HT-29 (cell line): ENCODE data around the gene ACTL9. TPM values are rescaled to one million over a fixed set of nuclear protein-coding genes. Genes with fewer than 3 reads are reported as not detected.
A peak's percentile ranks its signal among the peaks of the same experiment; 100 is the strongest.

Experiments
- DNase-seq: peaks from one replicate; pipeline ENCODE4 v3.0.0-alpha.2; 2015; ENCODE audit warnings: low spot score
- total RNA-seq: library from RNA; depleted of rRNA; stranded (reverse); fragments of >200 nt; shearing (Covaris generic); gene quantifications from 2 replicates; pipeline ENCODE4 v1.2.3, GENCODE V29; 2014

Gene ACTL9
- total RNA-seq, 1 experiment from 2014 or later: not detected

DNA sequence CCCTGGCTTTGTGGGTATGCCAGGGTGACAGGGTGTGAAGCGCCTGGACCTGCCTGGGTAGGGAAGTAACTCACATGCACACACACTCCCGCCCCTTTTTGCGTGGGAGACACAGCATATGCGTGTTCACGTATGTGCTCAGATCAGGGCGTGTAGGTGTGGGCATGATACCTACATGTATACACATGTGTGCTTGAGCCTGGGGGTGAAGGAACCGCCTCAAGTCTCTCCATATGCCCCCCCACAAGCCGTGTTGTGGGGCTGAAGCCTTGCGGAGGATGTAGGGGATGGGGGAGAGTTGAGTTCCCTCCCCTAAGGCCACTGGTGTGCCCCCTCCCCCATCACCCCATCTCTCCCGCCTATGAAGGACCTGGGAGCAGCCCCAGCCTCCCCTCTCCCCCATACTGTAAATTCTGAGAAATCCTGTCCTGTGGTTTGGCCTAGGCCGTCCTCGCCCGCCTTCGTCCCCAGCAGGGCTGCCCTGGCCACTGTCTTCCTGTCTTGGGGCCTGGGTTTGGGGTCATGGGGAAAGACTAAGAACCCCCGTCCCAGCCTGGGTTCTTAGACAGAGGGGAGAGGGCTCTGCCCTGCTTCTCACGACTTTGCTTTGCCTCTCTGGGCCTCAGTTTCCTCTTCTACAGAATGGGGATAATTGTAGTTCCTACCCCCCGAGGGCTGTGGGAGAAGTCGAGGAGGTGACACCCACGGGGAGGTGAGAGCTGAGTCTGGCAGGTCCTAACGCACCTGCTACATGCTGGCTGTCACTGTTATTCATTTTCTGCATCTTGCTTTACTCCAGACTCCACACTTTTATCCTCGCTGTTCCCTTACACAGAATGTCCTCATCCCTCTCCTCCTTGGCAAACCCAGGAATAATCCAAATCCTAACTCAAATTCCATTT is 14.3 kb downstream of the ACTL9 start:
- no peak for DNase-seq

DNA sequence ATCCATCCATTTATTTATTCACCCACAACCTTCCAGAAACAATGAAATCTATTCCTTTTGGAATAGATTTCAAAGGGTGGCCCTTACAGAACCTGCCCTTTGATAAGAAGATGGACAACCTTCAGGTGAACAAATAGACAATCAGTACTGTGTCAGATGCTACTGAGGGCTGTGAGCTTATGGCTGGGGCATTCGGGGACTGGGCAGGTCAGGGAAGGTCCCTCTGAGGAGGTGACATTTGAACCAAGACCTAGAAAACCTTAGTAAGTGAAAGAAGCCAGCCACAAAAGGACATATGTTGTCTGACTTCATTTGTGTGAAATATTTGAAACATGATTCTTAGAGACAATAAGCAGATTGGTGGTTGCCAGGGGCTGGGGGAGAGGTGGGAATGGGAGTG is 15.7 kb downstream of the ACTL9 start:
- no peak for DNase-seq

DNA sequence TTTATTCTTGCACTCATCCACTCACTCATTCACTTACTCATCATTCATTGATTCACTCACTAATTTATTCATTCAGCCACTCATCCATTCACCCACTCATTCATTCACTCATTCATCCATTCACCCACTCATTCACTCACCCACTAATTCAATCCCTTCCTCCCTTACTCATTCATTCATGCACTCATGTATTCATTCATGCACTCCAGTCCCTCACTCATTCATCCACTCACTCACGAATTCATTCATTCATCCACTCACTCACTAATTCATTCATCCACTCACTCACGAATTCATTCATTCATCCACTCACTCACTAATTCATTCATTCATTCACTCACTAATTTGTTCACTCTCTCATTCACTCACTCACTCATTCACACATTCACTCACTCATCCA is 16.1 kb downstream of the ACTL9 start:
- no peak for DNase-seq

DNA sequence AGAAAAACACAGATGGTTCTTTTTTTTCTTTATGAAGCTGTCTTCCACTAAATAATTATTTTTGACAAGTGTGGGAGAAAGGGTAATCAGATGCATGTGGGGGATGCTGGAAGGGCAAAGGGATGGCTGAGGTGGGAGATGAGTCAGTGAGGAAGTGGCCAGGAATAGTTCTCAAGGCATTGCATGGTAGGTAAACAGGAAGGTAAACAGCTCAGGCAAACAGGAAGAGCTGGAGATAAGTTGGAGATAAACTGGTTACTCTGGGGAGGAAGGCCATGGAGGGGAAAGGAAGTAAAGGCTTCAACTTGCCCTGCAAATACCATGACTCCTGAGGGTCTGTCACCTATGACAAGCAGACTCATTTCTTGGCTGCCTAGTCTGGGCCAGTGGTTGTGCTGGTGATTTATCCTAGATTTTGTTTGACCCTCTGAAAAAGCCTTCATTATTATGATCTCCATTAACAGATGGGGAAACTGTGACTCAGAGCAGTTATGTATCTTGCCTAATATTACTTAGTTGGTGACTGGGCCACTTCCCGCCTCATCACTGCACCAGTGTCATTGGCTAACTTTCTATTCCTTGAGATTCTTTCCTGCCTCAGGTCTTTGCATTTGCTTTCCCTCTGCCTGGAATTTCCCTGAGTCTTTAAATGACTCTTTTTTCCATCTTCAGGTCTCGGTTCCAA is 17.1 kb downstream of the ACTL9 start:
- peak; percentile 1 for DNase-seq

DNA sequence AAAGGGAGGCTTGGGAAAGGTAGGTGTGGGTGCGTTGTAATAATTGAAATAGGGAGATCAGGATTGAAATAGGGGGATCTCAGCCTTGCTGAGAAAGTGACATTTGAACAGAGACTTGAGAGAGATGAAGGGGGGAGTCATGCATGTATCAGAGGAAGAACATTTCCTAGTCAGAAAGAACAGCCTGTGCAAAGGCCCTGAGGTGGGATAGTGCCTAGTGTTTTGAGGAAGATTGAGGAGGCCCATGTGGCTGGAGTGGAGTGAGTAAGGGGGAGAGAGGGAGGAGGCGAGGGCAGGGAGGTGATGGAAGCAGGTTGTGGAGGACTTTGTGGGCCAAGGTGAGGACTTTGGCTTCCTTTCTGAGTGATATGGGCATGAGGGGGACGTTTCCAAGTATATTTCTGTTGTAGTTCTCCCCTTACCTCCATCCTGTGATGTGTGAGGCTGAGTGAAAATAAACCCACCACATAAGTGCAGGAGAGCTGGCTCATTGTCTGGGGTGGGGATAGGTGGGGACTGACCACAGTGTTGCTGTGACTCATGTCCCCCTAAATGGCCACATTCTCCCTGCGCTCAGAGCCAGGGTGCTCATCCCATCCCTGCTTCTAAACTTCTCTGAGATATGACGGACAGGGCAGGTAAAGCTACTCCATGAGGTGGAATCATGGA is 17.8 kb downstream of the ACTL9 start:
- DNase-seq: no peak

DNA sequence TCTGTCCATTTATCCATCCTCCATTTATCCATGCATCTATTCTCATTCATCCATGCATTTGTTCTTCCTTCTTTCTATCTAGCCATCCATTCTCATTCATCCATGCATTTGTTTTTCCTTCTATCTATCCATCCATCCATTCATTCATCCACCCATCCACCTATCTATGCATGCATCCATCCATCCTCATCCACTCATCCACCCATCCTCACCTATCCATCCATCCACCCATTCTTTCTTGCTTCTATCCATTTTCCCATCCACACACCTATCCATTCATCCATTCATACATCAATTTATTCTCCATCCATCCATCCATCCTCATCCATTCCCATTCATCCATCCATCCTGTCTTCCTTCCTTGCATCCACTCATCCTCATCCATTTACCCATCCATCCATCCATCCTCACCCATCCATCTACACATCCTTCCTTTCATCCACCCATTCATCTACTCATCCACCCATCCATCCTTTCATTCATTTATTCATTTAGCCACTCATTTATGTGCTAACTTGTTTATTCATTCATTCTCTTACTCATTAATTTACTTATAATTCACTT is 20.3 kb downstream of the ACTL9 start:
- no peak for DNase-seq

DNA sequence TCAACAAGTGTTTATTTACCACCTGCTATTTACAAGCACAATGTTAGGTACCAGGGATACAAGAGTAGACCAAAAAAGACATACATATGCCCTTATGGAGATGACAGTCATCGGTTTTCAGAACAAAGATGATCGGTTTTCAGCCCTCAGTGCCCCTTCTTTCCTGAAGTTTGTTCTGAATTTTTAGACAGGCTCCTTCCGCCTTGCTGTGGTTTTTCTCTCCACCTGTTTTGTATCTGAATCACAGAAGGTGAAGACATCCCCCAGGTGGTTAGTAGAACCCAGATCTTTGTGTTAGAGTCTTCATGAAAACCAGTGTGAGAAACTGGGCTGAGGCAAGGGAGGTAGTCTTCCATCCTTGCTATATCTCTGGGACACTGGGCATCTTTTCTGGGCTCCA is 23.5 kb downstream of the ACTL9 start:
- DNase-seq: no peak

DNA sequence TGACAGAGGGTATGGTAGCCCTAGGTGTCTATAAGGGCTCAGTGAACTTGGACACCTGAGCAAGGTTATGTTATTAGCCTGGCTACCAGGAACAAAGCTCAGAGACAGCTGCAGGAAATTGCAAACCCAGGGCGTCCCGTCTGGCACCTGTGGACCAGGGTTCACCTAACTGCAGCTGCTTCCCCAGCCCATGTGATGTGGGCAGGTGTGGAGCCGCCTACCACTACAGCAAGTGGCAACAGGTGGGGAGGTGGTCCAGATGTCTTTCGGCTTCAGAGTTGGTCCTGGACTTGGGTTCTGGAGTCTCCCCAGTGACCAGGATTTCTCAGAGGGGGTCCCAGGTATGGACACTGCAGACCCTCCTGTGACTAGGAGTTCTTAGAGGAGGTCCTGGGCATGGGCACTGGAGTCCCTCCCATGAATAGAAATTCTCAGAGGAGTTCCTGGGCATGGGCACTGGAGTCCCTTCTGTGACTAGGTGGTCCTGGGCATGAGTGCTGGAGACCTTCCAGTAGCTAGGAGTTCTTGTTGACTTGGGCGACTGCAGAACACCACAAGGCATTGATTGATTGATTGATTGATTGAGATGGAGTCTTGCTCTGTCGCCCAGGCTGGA is 25.2 kb downstream of the ACTL9 start:
- DNase-seq: no peak

DNA sequence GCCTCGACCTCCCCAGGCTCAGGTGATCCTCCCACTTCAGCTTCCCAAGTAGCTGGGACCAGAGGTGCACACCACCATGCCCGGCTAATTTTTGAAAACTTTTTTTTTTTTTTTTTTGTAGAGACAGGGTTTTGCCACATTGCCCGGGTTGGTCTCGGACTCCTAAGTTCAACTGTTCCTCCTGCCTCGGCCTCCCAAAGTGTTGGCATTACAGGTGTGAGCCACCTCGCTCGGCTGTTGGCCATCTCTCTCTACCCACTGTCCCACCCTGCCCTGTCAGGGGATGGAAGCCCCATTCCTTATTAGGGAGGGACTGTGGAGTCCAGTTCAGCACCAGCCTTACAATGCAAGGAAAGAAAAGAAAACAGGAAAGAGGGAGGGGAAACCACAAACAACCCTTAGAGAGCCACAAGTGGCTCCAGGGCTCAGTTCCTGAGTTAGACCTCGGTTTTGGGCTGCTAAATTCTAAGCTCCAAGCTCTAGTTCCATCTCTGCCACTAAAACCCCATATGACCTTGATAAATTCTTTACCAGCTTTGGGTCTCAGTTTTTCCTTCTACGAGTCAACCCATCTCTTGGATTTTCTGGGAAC is 31.7 kb downstream of the ACTL9 start:
- no peak for DNase-seq

DNA sequence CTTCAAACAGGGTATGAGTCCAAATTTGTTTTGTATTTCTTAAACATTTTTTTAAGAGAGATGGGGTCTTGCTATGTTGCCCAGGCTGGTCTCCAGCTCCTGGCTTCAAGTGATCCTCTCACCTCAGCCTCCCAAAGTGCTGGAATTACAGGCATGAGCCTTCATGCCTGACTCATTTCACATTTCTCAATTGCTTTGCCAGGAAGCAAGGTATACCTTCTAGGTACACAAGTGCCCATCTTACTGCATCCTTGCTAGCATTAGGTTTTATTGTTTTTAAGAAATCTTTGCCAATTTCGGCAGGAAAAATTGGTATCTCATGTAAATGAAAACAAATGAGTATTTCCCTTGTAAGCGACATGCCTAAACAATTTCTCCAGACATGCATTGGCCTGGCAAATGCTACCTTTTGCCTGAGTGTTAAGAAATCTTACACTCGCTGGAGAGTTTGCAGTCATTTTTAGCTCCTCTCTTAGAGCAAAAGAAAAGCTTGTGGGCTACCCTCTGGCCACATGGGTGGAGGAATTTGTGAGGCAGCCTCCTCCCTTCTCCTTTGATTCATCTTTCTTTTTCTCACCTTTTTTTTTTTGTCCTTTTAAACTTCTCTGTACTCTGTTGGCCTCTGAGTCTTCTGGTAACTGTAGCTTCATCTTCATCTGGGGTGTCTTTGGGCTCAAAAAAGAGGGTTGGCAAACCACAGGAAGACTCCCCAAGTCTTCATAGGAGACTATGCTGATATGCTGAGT is 33.0 kb downstream of the ACTL9 start:
- DNase-seq: no peak

DNA sequence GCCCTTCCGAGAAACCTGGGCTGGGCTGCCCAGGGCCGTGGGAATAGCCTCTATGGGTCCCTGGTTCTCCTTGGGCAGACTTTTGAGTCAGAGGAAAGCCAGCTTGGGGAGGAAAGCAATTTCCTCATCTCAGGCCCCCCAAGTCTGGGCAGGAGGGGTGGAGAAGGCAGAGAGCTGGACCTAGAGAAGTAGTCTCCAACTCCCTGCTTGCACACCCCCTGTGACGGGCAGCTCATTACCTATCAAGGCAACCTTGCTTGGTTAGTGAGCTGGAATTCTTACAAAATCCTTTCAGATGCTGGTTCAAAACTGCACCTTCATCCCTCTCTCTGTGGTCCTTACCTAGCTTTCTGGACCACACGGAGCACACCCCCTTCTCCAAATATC is 33.9 kb downstream of the ACTL9 start:
- DNase-seq: no peak

DNA sequence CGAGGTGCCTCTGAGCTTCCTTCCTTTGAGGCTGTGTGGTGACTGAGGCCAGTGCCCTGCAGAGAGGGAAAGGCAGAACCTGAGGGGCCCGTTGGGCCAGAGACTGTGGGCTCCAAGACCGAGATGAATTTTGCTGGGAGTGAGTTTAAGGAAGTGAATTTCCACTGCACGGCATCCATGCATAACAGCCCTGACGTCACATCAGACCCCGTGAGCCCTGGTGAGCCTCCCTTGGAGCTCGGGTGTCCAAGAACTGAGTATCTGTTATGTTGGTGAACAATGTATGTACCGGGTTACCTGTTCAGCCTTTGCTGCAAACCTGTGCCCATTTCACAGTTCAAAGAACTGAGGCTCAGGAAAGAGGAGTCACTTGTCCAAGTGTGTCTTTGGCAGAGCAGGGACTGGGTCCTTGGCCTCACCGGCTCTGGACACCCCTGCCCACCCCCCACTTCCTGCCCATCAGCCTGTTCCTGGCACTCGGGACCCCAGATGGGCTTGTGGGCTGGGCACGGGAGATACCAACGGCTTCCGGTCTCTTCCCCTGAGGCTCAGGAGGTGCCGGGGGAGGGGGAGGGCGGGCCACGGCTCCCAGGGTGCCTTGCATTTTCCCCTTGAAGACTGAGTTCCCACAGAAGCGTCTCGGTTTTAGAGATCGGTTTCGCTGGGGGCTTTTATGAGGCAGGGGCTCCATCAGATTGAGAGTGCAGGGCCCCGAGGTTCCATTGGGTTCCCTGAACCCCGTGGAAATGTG is 34.5 kb downstream of the ACTL9 start:
- no peak for DNase-seq

DNA sequence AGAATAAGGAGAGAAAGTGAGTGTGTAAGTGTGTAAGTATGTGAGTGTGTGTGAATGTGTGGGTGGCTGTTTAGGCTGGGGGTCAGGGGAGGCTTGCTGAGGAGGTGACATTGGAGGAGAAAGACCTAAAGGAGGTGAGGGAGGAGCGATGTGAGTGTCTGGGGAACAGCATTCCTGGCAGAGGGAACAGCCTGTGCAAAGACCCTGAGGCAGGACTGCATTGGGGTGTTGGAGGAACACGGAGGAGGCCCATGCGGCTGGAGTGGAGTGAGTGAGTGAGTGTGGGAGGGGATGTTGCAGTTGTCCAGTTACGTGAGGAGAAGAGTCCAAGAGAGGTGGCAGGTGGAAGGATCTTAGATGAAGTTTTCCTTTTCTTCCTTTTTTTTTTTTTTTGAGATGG is 36.3 kb downstream of the ACTL9 start:
- no peak for DNase-seq

DNA sequence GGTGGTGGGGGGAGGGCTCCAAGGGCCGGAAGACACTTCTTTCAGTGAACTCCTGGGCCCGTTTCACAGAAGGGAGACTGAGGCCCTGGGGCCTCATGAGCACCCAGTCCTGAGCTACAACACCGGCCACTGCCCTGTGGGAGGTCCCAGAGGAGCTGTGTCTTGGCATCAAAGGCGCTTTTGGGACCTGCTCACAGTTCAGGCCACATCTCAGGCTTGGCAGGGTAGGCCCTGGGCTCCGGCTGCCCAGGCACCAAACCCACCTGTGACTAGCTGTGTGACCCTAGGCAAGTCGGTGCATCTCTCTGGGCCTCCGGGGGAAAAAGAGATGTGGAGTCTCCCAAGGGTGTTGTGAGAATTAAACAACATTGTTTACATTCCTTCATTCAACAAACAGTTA is 38.7 kb downstream of the ACTL9 start:
- no peak for DNase-seq

DNA sequence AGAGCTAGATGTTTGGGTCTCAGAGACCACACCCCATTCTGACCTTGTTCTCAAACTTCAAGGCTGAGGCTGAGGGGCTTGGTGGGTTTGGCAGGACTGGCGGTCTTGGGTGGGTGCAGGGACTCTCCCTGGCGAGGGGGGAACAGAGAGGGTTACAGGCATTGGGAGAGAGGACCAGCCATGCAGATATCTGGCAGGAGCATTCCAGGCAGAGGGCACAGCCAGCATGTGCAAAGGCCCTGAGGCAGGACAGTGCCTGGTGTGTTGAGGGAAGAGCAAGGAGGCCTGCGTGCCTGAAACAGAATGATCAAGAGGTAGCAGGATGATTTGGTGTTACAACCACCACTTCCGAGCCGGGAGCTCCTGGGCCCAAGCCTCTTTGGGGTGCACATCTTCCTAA is 40.7 kb downstream of the ACTL9 start:
- no peak for DNase-seq

DNA sequence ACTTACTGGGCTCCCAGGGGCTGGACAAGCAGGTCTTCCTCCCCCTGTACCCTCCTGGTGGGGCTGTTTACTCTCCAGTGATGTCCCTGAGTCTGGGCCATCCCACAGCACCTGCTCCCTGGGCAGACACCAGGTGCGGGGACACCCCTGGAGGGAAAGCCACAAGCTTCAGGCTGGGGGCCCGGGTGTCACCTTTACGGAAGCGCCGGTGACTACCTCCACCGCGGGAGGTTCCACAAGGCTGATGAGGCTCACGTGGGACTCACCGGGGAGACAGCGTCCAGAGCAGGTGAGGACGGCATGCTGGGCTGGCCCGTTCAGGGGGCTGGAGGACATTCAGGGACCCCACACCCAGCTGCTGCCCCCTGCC is 43.3 kb downstream of the ACTL9 start:
- DNase-seq: no peak

DNA sequence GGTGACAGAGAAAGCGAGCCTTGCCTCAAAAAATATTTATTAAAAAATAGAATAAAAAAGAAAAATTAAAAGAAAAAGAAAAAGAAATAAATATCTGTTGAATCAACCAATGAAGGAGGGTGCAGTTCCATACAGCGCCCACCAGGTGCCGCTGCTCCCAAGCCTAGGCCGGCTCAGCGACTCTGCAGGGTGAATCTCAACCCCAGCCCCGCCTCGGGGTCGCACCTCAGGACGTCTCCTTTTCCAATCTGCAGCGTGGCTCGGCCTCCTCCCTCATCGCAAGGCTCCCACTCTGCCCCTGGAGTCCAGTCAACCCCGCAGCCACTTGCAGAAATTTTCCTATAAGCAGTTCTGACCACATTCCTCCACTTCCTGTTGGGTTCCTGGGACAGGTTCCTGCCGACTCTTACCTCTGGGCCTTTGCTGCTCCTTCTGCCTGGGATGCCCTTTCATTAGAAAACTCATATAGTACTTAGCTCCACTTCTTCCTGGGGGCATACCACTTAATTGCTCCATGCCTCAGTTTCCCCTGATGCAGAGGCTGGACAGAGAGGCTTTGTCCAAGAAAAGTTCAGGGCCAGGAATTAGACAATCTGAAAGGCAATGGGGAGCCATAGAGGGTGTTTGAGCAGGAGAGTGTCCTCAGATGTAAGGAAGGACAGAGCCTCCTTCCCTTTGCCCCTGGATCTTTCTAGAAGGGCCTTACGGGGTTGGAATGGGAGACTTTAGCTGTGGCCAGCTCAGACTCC is 43.8 kb downstream of the ACTL9 start:
- DNase-seq: peak; percentile 25

DNA sequence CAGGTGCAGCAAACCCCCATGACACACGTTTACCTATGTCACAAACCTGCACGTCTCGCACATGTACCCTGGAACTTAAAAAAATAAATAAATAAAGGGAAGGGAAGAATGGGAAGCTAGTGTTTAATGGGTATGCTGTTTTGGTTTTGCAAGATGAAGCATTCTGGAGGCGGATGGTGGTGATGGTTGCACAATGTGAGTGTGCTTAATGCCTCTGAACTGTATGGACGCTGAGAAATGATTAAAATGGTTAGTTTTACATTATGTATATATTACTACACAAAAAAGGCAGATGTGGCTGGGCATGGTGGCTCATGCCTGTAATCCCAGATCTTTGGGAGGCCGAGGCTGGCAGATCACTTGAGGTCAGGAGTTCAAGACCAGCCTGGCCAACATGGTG is 50.4 kb downstream of the ACTL9 start:
- DNase-seq: no peak
